ENCODE results near the gene MAD1L1. TPM values are rescaled to one million over a fixed set of nuclear protein-coding genes. Genes with fewer than 3 reads are reported as not detected.

The MAD1L1 gene
- total and polyA plus RNA-seq, 2 of the 13 experiments (the other 11 are each of a cell fraction or from before 2014, with no cell fraction given) = 17.4 to 64.7 TPM

DNA sequence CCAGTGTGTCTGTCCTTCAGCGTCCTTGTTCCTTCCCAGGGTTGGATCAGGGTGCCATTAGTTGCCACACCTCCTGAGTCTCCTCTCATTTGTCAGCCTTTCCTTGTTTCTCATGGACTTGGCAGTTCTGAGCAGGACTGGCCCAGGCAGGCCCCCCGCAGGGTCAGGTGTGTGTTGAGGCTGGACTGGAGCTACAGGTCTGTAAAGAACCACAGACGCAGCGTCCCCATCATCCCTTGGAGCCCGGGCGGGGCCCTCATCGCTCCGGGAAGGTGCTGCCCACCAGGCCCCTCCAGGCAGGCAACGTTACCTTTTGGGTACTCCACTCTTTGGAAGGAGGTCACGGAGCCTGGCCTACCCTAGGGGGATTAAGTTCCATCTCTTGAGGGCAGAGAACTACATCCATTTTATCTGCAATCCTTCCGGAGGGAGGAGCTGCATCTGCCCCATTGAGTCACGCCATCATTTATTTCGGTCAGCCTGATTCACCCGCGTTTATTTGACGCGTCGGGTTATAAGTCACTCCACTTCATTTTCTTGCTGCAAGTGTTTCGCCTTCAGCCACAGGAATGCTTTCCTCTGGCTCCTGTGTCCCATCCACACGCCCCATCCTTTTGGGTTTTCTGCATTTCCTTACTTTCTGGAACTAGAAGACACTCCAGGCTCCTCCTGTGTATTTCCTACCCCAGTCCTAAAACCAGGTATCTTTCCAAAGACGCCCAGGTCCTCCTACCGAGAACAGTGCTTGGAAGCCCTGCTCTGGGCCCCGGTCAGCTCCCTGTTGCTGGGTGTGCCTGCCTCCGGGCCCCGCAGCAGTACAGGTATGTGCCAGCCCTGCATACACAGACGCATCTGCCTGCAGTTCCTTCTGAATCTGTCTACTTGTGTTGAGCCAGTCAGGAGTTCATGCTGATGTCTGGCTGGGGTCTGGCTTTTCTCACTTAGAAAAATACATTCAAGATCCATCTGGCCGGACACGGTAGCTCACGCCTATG, 141.9 kb downstream of the MAD1L1 start:
- Histone ChIP-seq H3K27me3 (ENCODE audit: control insufficient read depth in 1 of 2, insufficient read depth in 2 of 2, low read length in 2 of 2) (no peaks in the 10 kb centered on the region), H3K4me1 (ENCODE audit: insufficient read depth, low read length) (no peaks in the 10 kb centered on the region), H3K9me3 (ENCODE audit: low read length) (no peaks in the 10 kb centered on the region), H3K79me2 (ENCODE audit: insufficient read depth, low read length) (no peaks in the 10 kb centered on the region), H4K20me1 (ENCODE audit: insufficient read depth, low read length) (no peaks in the 10 kb centered on the region), H3K36me3 (replicated peaks in 1 of 2; ENCODE audit: control insufficient read depth in 1 of 2, insufficient read depth in 2 of 2, low read length in 2 of 2) (peaks cover 3 to 27% of the 10 kb centered on the region in 2 experiments; a peak in 4 of 5 replicates), H2AFZ (ENCODE audit: low read length) (no peak overlapping the region), H3K4me2 (ENCODE audit: low read depth, low read length) (no peak overlapping the region), H3K27ac (ENCODE audit: extremely low read length, insufficient read depth, low read length) (no peak overlapping the region), H3K9ac (ENCODE audit: insufficient read depth, low read depth, low read length) (no peak overlapping the region), H3K4me3 (replicated peaks in 1 of 3; ENCODE audit: insufficient read depth in 1 of 3, low read depth in 2 of 3, low read length in 3 of 3) (no peak overlapping the region)
- ATAC-seq (no peak), FAIRE-seq (no peak), DNase-seq (ENCODE audit: low spot score) (no peak)
- ChIA-PET CTCF (ENCODE audit: low intra/inter-chr PET ratio, low total read pairs) (no interaction called here), POLR2A (no interaction called here)
- intact Hi-C loops (cut with micrococcal nuclease; ENCODE audit: unreplicated experiment) = no loop called here
- 97% methylated on average over 23 of the region's 29 CpGs for WGBS (ENCODE audit: low lambda C conversion rate)
- BruUV-seq (replicated peaks) = no TSS peak
- TF ChIP-seq ZNF33A (CRISPR knock-in tag; IDR thresholded peaks at IDR 0.05; ENCODE audit: borderline replicate concordance) (no peak), ZUFSP (CRISPR knock-in tag; IDR thresholded peaks at IDR 0.05; ENCODE audit: borderline replicate concordance) (no peak), NCOR1 (IDR thresholded peaks at IDR 0.05; ENCODE audit: borderline replicate concordance, low read length) (no peak), XBP1 (CRISPR knock-in tag; IDR thresholded peaks at IDR 0.05) (no peak), ZNF280B (CRISPR knock-in tag; IDR thresholded peaks at IDR 0.05; ENCODE audit: borderline replicate concordance) (no peak), ZNF274 (CRISPR knock-in tag; IDR thresholded peaks at IDR 0.05) (no peak), RBM22 (optimal IDR thresholded peaks at IDR 0.05; ENCODE audit: low read length) (no peak), TBP (CRISPR knock-in tag; IDR thresholded peaks at IDR 0.05) (no peak), RFXANK (CRISPR knock-in tag; IDR thresholded peaks at IDR 0.05) (no peak), ZNF17 (CRISPR knock-in tag; IDR thresholded peaks at IDR 0.05) (no peak), SMARCC2 (IDR thresholded peaks at IDR 0.05) (no peak), ELK4 (CRISPR knock-in tag; IDR thresholded peaks at IDR 0.05; ENCODE audit: borderline replicate concordance) (no peak), ARNTL (CRISPR knock-in tag; IDR thresholded peaks at IDR 0.05) (no peak)
- TF ChIP-seq, protein P1, sequence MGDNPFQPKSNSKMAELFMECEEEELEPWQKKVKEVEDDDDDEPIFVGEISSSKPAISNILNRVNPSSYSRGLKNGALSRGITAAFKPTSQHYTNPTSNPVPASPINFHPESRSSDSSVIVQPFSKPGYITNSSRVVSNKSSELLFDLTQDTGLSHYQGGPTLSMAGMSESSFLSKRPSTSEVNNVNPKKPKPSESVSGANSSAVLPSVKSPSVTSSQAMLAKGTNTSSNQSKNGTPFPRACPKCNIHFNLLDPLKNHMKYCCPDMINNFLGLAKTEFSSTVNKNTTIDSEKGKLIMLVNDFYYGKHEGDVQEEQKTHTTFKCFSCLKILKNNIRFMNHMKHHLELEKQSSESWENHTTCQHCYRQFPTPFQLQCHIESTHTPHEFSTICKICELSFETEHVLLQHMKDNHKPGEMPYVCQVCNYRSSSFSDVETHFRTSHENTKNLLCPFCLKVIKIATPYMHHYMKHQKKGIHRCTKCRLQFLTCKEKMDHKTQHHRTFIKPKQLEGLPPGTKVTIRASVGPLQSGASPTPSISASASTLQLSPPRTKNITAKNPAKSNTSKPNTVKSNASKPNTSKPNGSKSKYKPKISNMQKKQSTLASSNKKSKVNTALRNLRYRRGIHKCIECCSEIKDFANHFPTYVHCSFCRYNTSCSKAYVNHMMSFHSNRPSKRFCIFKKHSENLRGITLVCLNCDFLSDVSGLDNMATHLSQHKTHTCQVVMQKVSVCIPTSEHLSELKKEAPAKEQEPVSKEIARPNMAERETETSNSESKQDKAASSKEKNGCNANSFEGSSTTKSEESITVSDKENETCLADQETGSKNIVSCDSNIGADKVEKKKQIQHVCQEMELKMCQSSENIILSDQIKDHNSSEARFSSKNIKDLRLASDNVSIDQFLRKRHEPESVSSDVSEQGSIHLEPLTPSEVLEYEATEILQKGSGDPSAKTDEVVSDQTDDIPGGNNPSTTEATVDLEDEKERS (CRISPR knock-in tag; IDR thresholded peaks at IDR 0.05) = no peak
- in situ Hi-C loops (cut with HindIII; ENCODE audit: extremely low pct_ligation_motif_present, low pct_unique_long_range_greater_than_20kb) = no loop called here

Data from HepG2 (cell line).